Osteoblast (primary cell): ENCODE data around the gene USP9X. TPM values are rescaled to one million over a fixed set of nuclear protein-coding genes. Genes with fewer than 3 reads are reported as not detected.

Source experiments
- DNase-seq: peaks from one replicate; pipeline ENCODE4 v3.0.0; 2011; ENCODE audit warnings: low spot score, mixed read lengths; ENCODE audit not compliant: insufficient read length; ENCODE audit errors: missing footprints
- H2AFZ ChIP-seq: 2 replicates; pipeline ENCODE4 v1.6.0; 2011; ENCODE audit warnings: mild to moderate bottlenecking, low read length
- H3K27ac ChIP-seq: 2 replicates; pipeline ENCODE4 v1.5.1; 2011; ENCODE audit warnings: mild to moderate bottlenecking, low read depth, low read length, moderate library complexity
- H3K27me3 ChIP-seq: 2 replicates; pipeline ENCODE4 v1.6.0; 2012; ENCODE audit warnings: mild to moderate bottlenecking, control low read depth, inconsistent platforms, low read length, moderate library complexity; ENCODE audit not compliant: insufficient read depth
- H3K36me3 ChIP-seq: 2 replicates; pipeline ENCODE4 v1.5.1; 2011; ENCODE audit warnings: mild to moderate bottlenecking, low read length, control low read depth, moderate library complexity; ENCODE audit not compliant: insufficient read depth
- H3K4me1 ChIP-seq: 2 replicates; pipeline ENCODE4 v1.5.1; 2011; ENCODE audit warnings: mild to moderate bottlenecking, low read length, control low read depth, moderate library complexity; ENCODE audit not compliant: insufficient read depth
- H3K4me2 ChIP-seq: 2 replicates; pipeline ENCODE4 v1.6.0; 2011; ENCODE audit warnings: mild to moderate bottlenecking, low read length; ENCODE audit not compliant: insufficient read depth
- H3K4me3 ChIP-seq: fragments of 200-600 bp; sonication (generic); 3 replicates; pipeline ENCODE4 v1.5.1; 2012; ENCODE audit warnings: mild to moderate bottlenecking, low read length, inconsistent platforms; ENCODE audit not compliant: insufficient read depth
- H3K79me2 ChIP-seq: 2 replicates; pipeline ENCODE4 v1.6.0; 2012; ENCODE audit warnings: mild to moderate bottlenecking, low read length, control low read depth, inconsistent platforms; ENCODE audit not compliant: insufficient read depth
- H3K9me3 ChIP-seq: 2 replicates; pipeline ENCODE4 v1.5.1; 2011; ENCODE audit warnings: low read depth, low read length, control low read depth
- H4K20me1 ChIP-seq: 2 replicates; pipeline ENCODE4 v1.6.0; 2012; ENCODE audit warnings: mild to moderate bottlenecking, low read length, control low read depth; ENCODE audit not compliant: insufficient read depth
- total RNA-seq: library from RNA; depleted of rRNA; stranded (reverse); fragments of >200 nt; gene quantifications from 2 replicates; pipeline ENCODE4 v1.2.3, GENCODE V29; 2012
- TF ChIP-seq, protein P1 (sequence below): IDR thresholded peaks from 2 replicates; pipeline ENCODE4 v1.5.1; 2011; ENCODE audit warnings: mild to moderate bottlenecking, low read depth, low read length, moderate library complexity; ENCODE audit errors: extremely low read depth

USP9X gene
- total RNA-seq, 1 donor: 170 TPM

DNA sequence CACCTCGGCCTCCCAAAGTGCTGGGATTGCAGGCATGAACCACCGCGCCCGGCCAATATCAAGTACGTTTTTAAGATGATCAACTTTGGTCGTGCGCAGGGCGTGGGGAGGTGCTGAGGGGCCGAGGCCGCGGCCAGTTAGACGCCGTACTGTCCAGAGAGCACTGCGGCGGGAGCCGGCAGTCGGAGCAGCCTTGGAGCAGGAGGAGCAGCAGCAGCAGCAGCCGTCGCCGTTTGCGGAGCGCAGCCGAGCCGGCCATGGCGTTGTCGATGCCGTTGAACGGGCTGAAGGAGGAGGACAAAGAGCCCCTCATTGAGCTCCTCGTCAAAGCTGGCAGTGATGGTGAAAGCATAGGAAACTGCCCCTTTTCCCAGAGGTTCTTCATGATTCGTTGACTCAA is 8.5 kb upstream of the USP9X start:
- Histone ChIP-seq H3K4me2 (no peak overlapping the region), H3K4me1 (no peaks in the 10 kb centered on the region), H3K79me2 (no peaks in the 10 kb centered on the region), H3K27ac (no peak overlapping the region), H3K27me3 (peaks cover 42% of the 10 kb centered on the region), H3K9me3 (no peaks in the 10 kb centered on the region), H4K20me1 (no peaks in the 10 kb centered on the region), H3K4me3 (no peak overlapping the region), H3K36me3 (no peaks in the 10 kb centered on the region), H2AFZ (no peak overlapping the region)
- TF ChIP-seq, protein P1, sequence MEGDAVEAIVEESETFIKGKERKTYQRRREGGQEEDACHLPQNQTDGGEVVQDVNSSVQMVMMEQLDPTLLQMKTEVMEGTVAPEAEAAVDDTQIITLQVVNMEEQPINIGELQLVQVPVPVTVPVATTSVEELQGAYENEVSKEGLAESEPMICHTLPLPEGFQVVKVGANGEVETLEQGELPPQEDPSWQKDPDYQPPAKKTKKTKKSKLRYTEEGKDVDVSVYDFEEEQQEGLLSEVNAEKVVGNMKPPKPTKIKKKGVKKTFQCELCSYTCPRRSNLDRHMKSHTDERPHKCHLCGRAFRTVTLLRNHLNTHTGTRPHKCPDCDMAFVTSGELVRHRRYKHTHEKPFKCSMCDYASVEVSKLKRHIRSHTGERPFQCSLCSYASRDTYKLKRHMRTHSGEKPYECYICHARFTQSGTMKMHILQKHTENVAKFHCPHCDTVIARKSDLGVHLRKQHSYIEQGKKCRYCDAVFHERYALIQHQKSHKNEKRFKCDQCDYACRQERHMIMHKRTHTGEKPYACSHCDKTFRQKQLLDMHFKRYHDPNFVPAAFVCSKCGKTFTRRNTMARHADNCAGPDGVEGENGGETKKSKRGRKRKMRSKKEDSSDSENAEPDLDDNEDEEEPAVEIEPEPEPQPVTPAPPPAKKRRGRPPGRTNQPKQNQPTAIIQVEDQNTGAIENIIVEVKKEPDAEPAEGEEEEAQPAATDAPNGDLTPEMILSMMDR: no peak
- no peak for DNase-seq

DNA sequence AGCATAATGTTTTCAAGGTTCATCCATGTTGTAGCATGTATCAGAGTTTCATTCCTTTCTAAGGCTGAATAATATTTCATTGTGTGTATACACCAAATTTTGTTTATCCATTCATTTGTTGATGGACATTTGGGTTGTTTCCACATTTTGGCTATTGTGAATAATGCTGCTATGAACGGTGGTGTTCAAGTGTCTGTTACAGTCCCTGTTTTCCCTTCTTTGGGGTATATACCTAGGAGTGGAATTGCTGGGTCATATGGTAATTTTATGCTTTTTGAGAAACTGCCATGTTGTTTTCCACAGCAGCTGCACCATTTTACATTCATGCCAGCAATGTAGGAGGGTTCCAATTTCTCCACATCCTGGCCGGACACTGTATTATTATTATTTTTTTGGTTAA is 3.4 kb upstream of the USP9X start:
- no peak for DNase-seq

DNA sequence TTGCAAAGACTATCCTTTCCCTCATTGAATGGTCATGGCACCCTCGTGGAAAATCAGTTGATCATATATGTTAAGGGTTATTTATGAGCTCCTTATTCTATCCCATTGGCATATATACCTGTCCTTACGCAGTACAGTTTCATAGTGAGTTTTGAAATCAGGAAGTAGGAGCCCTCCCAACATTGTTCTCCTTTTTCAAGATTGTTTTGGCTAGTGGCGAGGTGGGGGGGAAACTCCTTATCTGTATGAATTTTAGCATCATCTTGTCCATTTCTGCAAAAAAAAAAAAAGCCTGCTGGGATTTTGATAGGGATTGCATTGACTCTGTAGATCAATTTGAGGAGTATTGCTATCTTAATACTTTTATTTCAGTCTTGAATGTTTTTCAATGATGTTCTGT is 2.5 kb upstream of the USP9X start:
- H3K4me2 ChIP-seq: no peak overlapping the region
- peaks cover 24% of the 10 kb centered on the region for H3K79me2 ChIP-seq
- TF ChIP-seq, protein P1: no peak
- H3K27me3 ChIP-seq: peaks cover 31% of the 10 kb centered on the region
- H3K4me1 ChIP-seq: peaks cover 6% of the 10 kb centered on the region
- no peak for DNase-seq
- H2AFZ ChIP-seq: no peak overlapping the region
- H3K9me3 ChIP-seq: no peaks in the 10 kb centered on the region
- no peak overlapping the region for H3K27ac ChIP-seq
- H4K20me1 ChIP-seq: peaks cover 19% of the 10 kb centered on the region
- no peaks in the 10 kb centered on the region for H3K36me3 ChIP-seq
- no peak overlapping the region for H3K4me3 ChIP-seq

More for the DNA sequence above, 3.4 kb upstream of the USP9X start:
- Histone ChIP-seq H3K4me1 (peaks cover 6% of the 10 kb centered on the region), H3K27me3 (peaks cover 34% of the 10 kb centered on the region), H3K4me3 (no peak overlapping the region), H3K36me3 (no peaks in the 10 kb centered on the region), H3K9me3 (no peaks in the 10 kb centered on the region), H2AFZ (no peak overlapping the region), H4K20me1 (peaks cover 9% of the 10 kb centered on the region), H3K27ac (no peak overlapping the region), H3K4me2 (no peak overlapping the region), H3K79me2 (peaks cover 14% of the 10 kb centered on the region)
- TF ChIP-seq, protein P1: no peak

DNA sequence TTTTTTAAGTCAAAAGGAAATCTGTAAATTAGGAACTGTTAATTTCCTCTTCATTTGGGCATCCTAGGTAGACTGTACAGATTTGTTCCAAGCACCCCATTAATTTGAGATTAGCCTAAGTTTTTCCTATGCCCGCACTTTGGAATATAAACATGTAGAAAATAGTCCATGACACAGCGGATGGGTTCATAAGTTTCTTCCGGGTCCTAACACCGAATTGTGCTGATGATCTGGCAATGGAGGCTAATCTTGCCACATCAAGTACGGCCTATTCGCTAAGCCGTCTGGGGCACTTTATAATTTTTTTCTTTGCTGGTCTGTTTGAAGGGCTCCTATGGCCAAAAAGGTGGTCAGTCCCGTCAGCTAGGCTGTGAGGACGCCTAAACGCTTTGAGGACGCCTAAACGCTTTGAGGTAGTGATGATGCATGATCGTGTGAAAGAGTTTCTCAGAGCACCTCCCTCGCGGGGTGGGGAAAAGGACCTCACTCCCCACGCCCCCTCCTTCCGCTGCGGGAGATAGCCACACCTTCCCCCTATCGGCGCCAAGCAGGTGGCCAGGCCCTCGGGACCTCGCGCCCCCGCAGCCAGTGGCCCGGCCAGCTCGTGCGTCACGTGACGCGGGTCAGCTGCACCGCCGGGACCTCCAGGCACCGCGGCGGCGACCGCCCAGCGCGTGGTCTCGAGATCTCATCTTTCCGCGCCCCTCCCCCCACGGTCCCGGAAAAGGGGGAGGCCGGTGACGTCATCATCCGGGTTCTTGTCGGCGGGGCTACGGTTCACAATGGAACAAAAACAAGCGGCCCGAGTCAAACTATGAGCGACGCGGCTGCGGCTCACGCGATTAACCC is 977 bp upstream of the USP9X start:
- Histone ChIP-seq H2AFZ (peak overlapping the region; percentile 94), H3K27me3 (peaks cover 19% of the 10 kb centered on the region), H3K36me3 (no peaks in the 10 kb centered on the region), H3K9me3 (no peaks in the 10 kb centered on the region), H3K79me2 (peaks cover 38% of the 10 kb centered on the region), H3K27ac (peak overlapping the region; percentile 100), H3K4me1 (peaks cover 8% of the 10 kb centered on the region), H4K20me1 (peaks cover 33% of the 10 kb centered on the region), H3K4me3 (peak overlapping the region; percentile 96), H3K4me2 (peak overlapping the region; percentile 89)
- peak; percentile 94 for DNase-seq
- TF ChIP-seq, protein P1: no peak
